H9 (cell line): ENCODE results near the gene MAPK6. TPM values are rescaled to one million over a fixed set of nuclear protein-coding genes. Genes with fewer than 3 reads are reported as not detected.

ENCODE experiments used
- DNase-seq: peaks from one replicate; pipeline ENCODE4 v3.0.0-alpha.2; 2017
- H2AFZ ChIP-seq: one replicate; pipeline ENCODE4 v1.6.1; 2013; ENCODE audit warnings: mild to moderate bottlenecking, low read length, control low read depth, moderate library complexity
- H2AK5ac ChIP-seq: 2 replicates; pipeline ENCODE4 v1.6.1; 2013; ENCODE audit warnings: low read length, control low read depth, mixed read lengths; ENCODE audit not compliant: insufficient read length
- H2BK120ac ChIP-seq: one replicate; pipeline ENCODE4 v1.6.1; 2013; ENCODE audit warnings: low read depth, mild to moderate bottlenecking, low read length, control low read depth, inconsistent platforms; ENCODE audit not compliant: poor library complexity, severe bottlenecking
- H2BK12ac ChIP-seq: 2 replicates; pipeline ENCODE4 v1.6.1; 2013; ENCODE audit warnings: low read length, control low read depth, mixed read lengths, low read depth; ENCODE audit not compliant: insufficient read length
- H2BK15ac ChIP-seq: 2 replicates; pipeline ENCODE4 v1.6.1; 2013; ENCODE audit warnings: low read depth, low read length, control low read depth
- H2BK20ac ChIP-seq: one replicate; pipeline ENCODE4 v1.6.1; 2013; ENCODE audit warnings: low read depth, mild to moderate bottlenecking, low read length, control low read depth, inconsistent platforms; ENCODE audit not compliant: poor library complexity, severe bottlenecking
- H2BK5ac ChIP-seq: 2 replicates; pipeline ENCODE4 v1.6.1; 2013; ENCODE audit warnings: low read length, control low read depth, mixed read lengths; ENCODE audit not compliant: insufficient read length
- H3K14ac ChIP-seq: 2 replicates; pipeline ENCODE4 v1.6.1; 2013; ENCODE audit warnings: low read length, control low read depth; ENCODE audit not compliant: insufficient read depth
- H3K18ac ChIP-seq: 2 replicates; pipeline ENCODE4 v1.6.1; 2013; ENCODE audit warnings: low read depth, mild to moderate bottlenecking, mixed read lengths, low read length, control low read depth; ENCODE audit not compliant: insufficient read length
- H3K23ac ChIP-seq: 2 replicates; pipeline ENCODE4 v1.6.1; 2013; ENCODE audit warnings: low read length, control low read depth, mixed read lengths, low read depth; ENCODE audit not compliant: insufficient read length
- H3K23me2 ChIP-seq: 2 replicates; pipeline ENCODE4 v1.6.1; 2013; ENCODE audit warnings: low read depth, mild to moderate bottlenecking, mixed read lengths, low read length, control low read depth; ENCODE audit not compliant: insufficient read length, poor library complexity, severe bottlenecking
- H3K27ac ChIP-seq: 2 replicates; pipeline ENCODE4 v1.5.1; 2013; ENCODE audit warnings: low read length, control low read depth, mixed read lengths, low read depth; ENCODE audit not compliant: insufficient read length
- H3K27me3 ChIP-seq: 2 replicates; pipeline ENCODE4 v1.6.1; 2013; ENCODE audit warnings: low read length, control low read depth, inconsistent platforms; ENCODE audit not compliant: insufficient read depth
- H3K4ac ChIP-seq: 2 replicates; pipeline ENCODE4 v1.6.1; 2013; ENCODE audit warnings: low read depth, mild to moderate bottlenecking, control low read depth, inconsistent platforms, low read length, moderate library complexity
- H3K4me1 ChIP-seq: 2 replicates; pipeline ENCODE4 v1.6.1; 2013; ENCODE audit warnings: low read length, control low read depth, inconsistent platforms; ENCODE audit not compliant: insufficient read depth
- H3K4me2 ChIP-seq: 2 replicates; pipeline ENCODE4 v1.6.1; 2013; ENCODE audit warnings: low read length, control low read depth, mixed read lengths; ENCODE audit not compliant: insufficient read length, insufficient read depth
- H3K56ac ChIP-seq: 2 replicates; pipeline ENCODE4 v1.6.1; 2013; ENCODE audit warnings: low read depth, mild to moderate bottlenecking, mixed read lengths, low read length, control low read depth; ENCODE audit not compliant: insufficient read length
- H3K79me1 ChIP-seq: 2 replicates; pipeline ENCODE4 v1.6.1; 2013; ENCODE audit warnings: low read depth, mild to moderate bottlenecking, moderate library complexity, low read length, control low read depth, inconsistent platforms; ENCODE audit not compliant: insufficient read depth, poor library complexity, severe bottlenecking
- H3K79me2 ChIP-seq: 2 replicates; pipeline ENCODE4 v1.6.1; 2013; ENCODE audit warnings: low read length, control low read depth, inconsistent platforms; ENCODE audit not compliant: insufficient read depth
- H3K9ac ChIP-seq: 2 replicates; pipeline ENCODE4 v1.6.1; 2013; ENCODE audit warnings: low read length, control low read depth, mixed read lengths; ENCODE audit not compliant: insufficient read length; ENCODE audit errors: extremely low read depth
- H3K9me3 ChIP-seq: one replicate; pipeline ENCODE4 v1.6.1; 2013; ENCODE audit warnings: low read depth, low read length, inconsistent platforms; ENCODE audit not compliant: control insufficient read depth
- H3T11ph ChIP-seq: one replicate; pipeline ENCODE4 v1.6.1; 2013; ENCODE audit warnings: mild to moderate bottlenecking, low read length, control low read depth, inconsistent platforms
- H4K20me1 ChIP-seq: one replicate; pipeline ENCODE4 v1.6.1; 2013; ENCODE audit not compliant: control insufficient read depth, insufficient read length, insufficient read depth
- H4K5ac ChIP-seq: 2 replicates; pipeline ENCODE4 v1.6.1; 2013; ENCODE audit warnings: low read depth, mild to moderate bottlenecking, mixed read lengths, low read length, control low read depth; ENCODE audit not compliant: insufficient read length
- H4K8ac ChIP-seq: replicated peaks from 2 replicates; pipeline ENCODE4 v1.6.1; 2013; ENCODE audit warnings: low read length, control low read depth, mixed read lengths, low read depth; ENCODE audit not compliant: insufficient read length
- H4K91ac ChIP-seq: 2 replicates; pipeline ENCODE4 v1.6.1; 2013; ENCODE audit warnings: low read depth, mild to moderate bottlenecking, moderate library complexity, mixed read lengths, low read length, control low read depth; ENCODE audit not compliant: insufficient read length
- H3K27ac Mint-ChIP-seq, 3 experiments: 2 replicates in 2 of 3; 3 replicates in 1 of 3; pipeline ENCODE4 v1.8.0; 2020 to 2021; ENCODE audit warnings: mixed read lengths in 3 of 3, mild to moderate bottlenecking in 1 of 3, moderate library complexity in 1 of 3
- H3K27me3 Mint-ChIP-seq: 2 replicates; pipeline ENCODE4 v1.8.0; 2021; ENCODE audit warnings: low read depth, mild to moderate bottlenecking, moderate library complexity, mixed read lengths
- H3K36me3 Mint-ChIP-seq, 3 experiments: 2 replicates in 2 of 3; 3 replicates in 1 of 3; pipeline ENCODE4 v1.8.0; 2020 to 2021; ENCODE audit warnings: low read depth in 3 of 3, mixed read lengths in 3 of 3; ENCODE audit not compliant: insufficient read depth in 1 of 3
- H3K4me1 Mint-ChIP-seq, 2 experiments: 2 replicates each; pipeline ENCODE4 v1.8.0; 2020; ENCODE audit warnings: mixed read lengths in 2 of 2
- H3K4me3 Mint-ChIP-seq, 2 experiments: 2 replicates in 1 of 2; 3 replicates in 1 of 2; pipeline ENCODE4 v1.8.0; 2020 to 2021; ENCODE audit warnings: mild to moderate bottlenecking in 2 of 2, mixed read lengths in 2 of 2, moderate library complexity in 1 of 2
- H3K9me3 Mint-ChIP-seq, 2 experiments: 2 replicates in 1 of 2; 3 replicates in 1 of 2; pipeline ENCODE4 v1.8.0; 2020; ENCODE audit warnings: mild to moderate bottlenecking in 2 of 2, mixed read lengths in 2 of 2, moderate library complexity in 1 of 2
- WGBS: extraction: QIAGEN DNeasy Blood & Tissue Kit; methylation state at CpG from one replicate; pipeline ENCODE4 v1.1.7; 2013; ENCODE audit warnings: missing lambda C conversion rate, low lambda C conversion rate, mixed read lengths; ENCODE audit not compliant: insufficient read length; ENCODE audit errors: extremely low coverage; 5-methylcytosine and 5-hydroxymethylcytosine counted together
- total RNA-seq: library from RNA; stranded (reverse); gene quantifications from 2 replicates; pipeline ENCODE4 v1.2.1, GENCODE V29; 2021
- TF ChIP-seq, protein P1 (sequence below): fragments of 200-600 bp; sonication (generic); conservative IDR thresholded peaks from 3 replicates; pipeline ENCODE4 v1.8.0; 2021; ENCODE audit warnings: antibody characterized with exemption, mild to moderate bottlenecking

The MAPK6 gene
- total RNA-seq, 1 experiment from 2014 or later: 88.6 TPM

DNA sequence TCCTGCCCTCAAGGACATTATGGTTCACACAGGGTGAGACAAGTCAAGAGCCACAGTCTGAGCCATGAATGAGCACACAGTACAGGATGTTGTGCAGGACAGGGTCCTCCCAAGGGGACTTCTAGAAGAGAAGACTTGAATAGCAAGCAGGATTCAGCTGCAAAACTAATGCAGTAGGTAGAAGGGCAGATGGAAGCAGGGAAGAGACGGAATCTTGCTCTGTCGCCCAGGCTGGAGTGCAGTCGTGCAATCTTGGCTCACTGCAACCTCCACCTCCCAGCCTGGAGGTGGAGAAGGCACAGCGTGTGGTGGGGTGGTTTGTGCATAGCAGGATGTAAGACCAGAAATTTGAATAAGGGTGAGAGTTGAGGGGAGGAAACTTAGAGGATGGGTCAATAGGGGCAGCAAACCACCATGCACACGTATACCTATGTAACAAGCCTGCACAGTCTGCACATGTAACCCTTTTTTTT, 85.5 kb downstream of the MAPK6 start:
- no peak overlapping the region for H4K8ac ChIP-seq
- no peak for DNase-seq

More for the DNA sequence above, 85.5 kb downstream of the MAPK6 start:
- Histone ChIP-seq H3K79me2 (no peaks in the 10 kb centered on the region), H3K79me1 (no peaks in the 10 kb centered on the region), H2BK5ac (no peak overlapping the region), H2AK5ac (no peak overlapping the region), H3K27ac (no peak overlapping the region), H3K9me3 (no peaks in the 10 kb centered on the region), H3K4ac (no peak overlapping the region), H2BK120ac (no peak overlapping the region), H2AFZ (no peak overlapping the region), H3K23me2 (no peaks in the 10 kb centered on the region), H4K5ac (no peak overlapping the region), H2BK20ac (no peak overlapping the region), H3K9ac (no peak overlapping the region), H4K91ac (no peak overlapping the region), H3T11ph (no peak overlapping the region), H3K56ac (no peak overlapping the region), H3K4me2 (no peak overlapping the region), H4K20me1 (no peaks in the 10 kb centered on the region), H3K23ac (no peak overlapping the region), H3K27me3 (no peaks in the 10 kb centered on the region), H3K18ac (no peak overlapping the region), H3K4me1 (peaks cover 3% of the 10 kb centered on the region; the same call in 1 of the 2 replicates), H2BK12ac (no peak overlapping the region), H2BK15ac (no peak overlapping the region), H3K14ac (no peak overlapping the region)
- Mint-ChIP-seq H3K27ac (peak overlapping the region in 1 of 3 experiments; percentile 90; a peak in 1 of 7 replicates), H3K9me3 (no peaks in the 10 kb centered on the region), H3K4me3 (no peak overlapping the region), H3K36me3 (no peaks in the 10 kb centered on the region), H3K27me3 (no peaks in the 10 kb centered on the region), H3K4me1 (peaks cover 7 to 11% of the 10 kb centered on the region in 2 experiments)
- TF ChIP-seq, protein P1, sequence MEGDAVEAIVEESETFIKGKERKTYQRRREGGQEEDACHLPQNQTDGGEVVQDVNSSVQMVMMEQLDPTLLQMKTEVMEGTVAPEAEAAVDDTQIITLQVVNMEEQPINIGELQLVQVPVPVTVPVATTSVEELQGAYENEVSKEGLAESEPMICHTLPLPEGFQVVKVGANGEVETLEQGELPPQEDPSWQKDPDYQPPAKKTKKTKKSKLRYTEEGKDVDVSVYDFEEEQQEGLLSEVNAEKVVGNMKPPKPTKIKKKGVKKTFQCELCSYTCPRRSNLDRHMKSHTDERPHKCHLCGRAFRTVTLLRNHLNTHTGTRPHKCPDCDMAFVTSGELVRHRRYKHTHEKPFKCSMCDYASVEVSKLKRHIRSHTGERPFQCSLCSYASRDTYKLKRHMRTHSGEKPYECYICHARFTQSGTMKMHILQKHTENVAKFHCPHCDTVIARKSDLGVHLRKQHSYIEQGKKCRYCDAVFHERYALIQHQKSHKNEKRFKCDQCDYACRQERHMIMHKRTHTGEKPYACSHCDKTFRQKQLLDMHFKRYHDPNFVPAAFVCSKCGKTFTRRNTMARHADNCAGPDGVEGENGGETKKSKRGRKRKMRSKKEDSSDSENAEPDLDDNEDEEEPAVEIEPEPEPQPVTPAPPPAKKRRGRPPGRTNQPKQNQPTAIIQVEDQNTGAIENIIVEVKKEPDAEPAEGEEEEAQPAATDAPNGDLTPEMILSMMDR: no peak
- no CpG with 5 or more reads among the region's 5 CpGs for WGBS
